Fibroblast of skin of left quadriceps (primary cell): Measurements from ENCODE around the gene TRIM26.
A peak's percentile ranks its signal among the peaks of the same experiment; 100 is the strongest.
"Not testable (repeated sequence)": the region's sequence is repeated elsewhere in the genome, so short reads cannot be mapped to it uniquely, and the experiment has no call there.

Source experiments
- DNase-seq, 2 experiments: peaks; one replicate each; pipeline ENCODE4 v3.0.0-alpha.2; 2013; ENCODE audit warnings: low read depth in 2 of 2

TRIM26 gene

GRCh38 chr6:30154709-30155519 is 58.3 kb downstream of the TRIM26 start:
- DNase-seq, result peak; percentile 74 to 77

- no peak for DNase-seq
Observed at GRCh38 chr6:30154061-30154460, 59.1 kb downstream of the TRIM26 start.

GRCh38 chr6:30152910-30153610 is 60.1 kb downstream of the TRIM26 start:
- DNase-seq, result no peak

DNA sequence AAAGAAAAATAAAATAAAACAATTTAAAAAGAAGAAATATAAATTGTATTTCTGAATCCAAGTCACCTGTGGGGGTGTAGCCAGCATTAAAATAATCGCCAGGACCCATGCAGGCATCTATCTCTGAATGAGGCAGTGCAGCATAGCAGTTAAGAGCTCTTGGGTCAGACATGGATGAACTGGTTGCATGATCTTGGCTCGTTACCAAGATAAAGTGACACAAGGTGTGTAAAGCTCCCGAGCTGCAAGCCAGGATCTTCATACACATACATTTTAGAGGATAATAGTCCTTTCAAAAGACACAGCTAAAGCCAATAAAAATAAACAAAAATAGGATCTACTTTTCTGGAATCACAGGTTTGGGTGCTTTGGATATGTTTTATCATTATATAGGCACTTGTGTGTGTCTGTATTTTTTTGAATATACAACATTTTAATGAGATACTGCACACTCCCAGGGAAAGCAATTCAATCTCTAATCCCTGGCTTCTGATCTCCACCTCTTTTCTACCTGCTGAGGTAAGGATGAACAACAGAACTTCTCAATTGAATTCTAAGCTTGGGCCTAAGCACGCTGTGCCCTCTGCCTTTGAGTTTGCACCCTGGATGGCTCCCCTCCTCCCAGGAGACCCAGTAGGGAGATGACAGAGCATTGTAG is 61.1 kb downstream of the TRIM26 start:
- DNase-seq, result no peak

DNA sequence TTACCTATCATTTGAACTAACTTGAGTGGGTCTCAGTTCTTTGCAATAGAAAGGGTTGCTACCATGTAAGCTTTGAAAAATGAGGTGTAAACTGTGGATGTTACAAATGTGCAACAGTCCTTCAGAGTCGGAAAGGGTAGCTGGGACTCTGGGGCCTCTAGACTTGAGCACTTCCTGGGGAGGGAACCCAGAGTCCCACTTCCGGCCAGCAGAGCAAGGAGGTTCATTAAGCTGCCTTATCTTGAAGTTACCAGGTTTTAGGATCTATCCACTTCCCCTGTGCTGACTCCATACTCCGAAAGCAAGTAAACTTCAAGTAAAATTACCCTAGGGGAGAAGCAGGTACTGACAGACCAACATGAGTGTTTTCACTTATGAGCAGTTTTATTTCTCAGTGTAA is 61.6 kb downstream of the TRIM26 start:
- DNase-seq, result no peak

GRCh38 chr6:30150671-30151395 is 62.4 kb downstream of the TRIM26 start:
- no peak for DNase-seq

DNA sequence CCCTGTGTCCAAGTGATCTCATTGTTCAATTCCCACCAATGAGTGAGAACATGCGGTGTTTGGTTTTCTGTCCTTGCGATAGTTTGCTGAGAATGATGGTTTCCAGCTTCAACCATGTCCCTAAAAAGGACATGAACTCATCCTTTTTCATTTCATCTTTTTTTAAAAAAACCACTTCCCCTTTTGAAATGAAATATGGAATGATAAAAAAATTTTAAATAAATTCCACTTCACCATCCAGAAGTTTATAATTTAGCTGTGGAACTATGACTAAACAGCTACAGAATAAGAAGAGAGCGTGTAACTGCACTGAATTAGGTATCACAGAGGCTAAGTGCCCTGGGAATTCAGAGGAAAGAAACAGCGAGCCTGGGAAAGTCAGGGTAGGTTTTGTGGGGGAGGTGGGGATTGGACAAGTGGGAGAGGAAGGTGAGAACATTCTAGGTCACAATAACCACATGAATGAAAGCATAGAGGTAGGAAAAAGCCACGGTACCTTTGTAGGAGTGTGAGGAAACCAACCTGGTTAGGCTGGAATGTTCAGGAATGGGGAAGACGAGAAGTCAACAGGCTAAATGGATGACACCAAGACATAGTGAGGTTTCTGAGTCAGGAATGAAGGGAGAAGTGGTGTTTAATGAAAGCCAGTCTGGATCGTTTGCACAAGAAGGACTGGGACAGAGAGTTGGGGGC is 63.2 kb downstream of the TRIM26 start:
- no peak for DNase-seq

DNA sequence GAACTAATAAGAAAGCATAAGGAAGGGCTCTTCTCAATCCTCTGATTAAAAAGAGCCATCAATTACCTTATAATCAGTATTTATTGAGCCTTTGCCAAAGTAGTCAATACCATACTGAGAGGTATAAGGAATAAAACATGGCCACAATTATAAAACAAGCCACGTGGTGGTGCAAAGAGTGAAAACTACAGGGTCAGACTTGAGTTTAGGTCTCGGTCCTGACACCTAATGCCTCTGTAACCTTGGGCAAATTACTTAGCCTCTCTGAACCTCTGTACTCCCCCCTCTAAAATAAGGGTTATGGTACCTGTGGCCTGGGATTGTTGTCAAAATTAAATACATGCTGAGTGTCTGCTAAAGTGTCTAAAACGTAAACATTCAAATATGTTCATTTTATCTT is 64.0 kb downstream of the TRIM26 start:
- no peak for DNase-seq

DNA sequence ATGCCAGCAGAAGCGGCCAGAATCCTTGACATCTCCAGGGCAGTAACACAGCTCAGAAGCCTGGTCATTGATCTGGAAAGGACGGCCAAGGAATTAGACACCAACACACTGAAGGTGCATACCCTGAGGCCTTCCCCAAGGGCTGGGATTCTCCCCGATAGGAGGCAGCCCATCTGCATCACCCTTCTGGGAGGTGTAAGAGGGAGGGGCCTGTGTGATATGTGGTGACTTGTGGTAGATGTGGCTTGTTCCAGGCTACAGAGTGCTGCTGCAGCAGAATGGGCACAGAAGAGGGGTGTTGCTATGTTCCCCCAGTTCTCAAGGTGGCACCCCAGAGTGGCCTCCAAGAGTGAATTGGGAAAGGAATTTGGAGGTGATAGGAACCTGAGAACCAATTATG is 66.1 kb downstream of the TRIM26 start:
- DNase-seq, result no peak

DNA sequence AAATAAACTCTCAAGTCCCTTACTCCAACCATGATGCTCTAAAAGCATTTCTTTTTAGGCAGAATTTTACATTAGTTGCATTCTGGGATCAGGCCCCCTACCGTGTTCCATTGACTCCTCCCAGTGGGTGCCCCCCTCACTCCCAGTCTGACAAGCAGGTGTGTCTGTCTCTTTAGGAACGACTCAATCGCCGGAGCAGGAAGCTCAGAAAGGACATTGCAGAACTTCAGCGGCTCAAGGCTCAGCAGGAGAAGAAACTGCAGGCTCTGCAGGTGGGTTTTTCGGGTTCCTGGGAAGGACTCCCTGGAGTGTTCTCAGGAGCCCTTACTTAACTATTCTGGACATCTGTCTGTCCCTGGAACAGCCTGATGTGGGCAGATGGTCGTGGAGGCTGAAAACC is 67.4 kb downstream of the TRIM26 start:
- no peak for DNase-seq

GRCh38 chr6:30144811-30145210 is 68.4 kb downstream of the TRIM26 start:
- no peak for DNase-seq

DNA sequence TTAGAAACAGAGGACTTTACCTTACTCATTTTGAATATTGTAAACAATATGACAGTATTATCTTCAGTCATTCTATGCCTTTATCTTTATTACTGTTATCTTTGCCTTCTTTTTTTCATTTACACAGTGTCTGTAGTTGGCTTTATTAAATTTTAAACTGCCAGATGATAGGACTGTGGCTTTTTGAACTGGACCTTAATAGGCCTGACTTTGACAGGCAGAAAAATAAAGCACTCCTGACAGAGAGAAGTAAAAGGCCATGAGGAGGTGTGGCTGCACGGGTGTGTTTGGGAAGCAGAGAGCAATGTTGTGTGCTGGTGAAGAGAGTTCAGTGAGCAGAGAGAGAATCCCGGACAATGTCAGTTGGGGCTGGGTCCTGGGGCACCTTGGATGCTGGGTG is 69.4 kb downstream of the TRIM26 start:
- no peak for DNase-seq

GRCh38 chr6:30142665-30143064 is 70.5 kb downstream of the TRIM26 start:
- DNase-seq, result no peak

GRCh38 chr6:30140240-30140639 is 73.0 kb downstream of the TRIM26 start:
- DNase-seq, result not testable (repeated sequence)

- DNase-seq, result no peak
Observed at GRCh38 chr6:30136570-30137286, 76.5 kb downstream of the TRIM26 start.

DNA sequence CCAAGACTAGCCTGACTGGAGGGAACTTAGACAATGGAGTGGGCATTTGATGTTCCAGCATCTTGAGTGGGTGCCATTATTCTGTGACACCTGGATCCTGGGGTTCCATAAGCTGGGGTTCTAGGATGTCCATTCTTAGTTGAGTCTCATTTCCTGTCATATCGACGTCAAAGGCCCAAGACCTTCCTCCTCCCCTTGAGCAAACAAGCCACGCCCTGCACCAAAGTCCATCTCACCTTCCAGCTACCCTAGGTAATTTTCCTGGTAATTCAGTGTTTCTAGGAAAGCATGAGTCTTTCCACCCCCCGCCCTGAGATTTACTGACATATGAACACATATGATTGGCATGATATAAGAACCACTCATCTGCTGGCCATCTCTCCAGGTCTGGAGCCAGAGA is 77.4 kb downstream of the TRIM26 start, which contains the start of gene TRIM40:
Gene TRIM40 (plus strand): TSS at position 384 of the 400 bp plus-strand sequence. CDS start 897 bp downstream, outside the sequence.
- no peak for DNase-seq

GRCh38 chr6:30135147-30135546 is 78.1 kb downstream of the TRIM26 start:
- DNase-seq, result no peak
